ENCODE measurements around the gene FERMT2. TPM values are rescaled to one million over a fixed set of nuclear protein-coding genes. Genes with fewer than 3 reads are reported as not detected.
A peak's percentile ranks its signal among the peaks of the same experiment; 100 is the strongest.

FERMT2 gene
- total and polyA plus RNA-seq, 8 donors = 25.9 to 213 (median 63.3) TPM

GRCh38 chr14:52837451-52837850 is 113.4 kb downstream of the FERMT2 start:
- intact Hi-C loops (cut with DNase I; ENCODE audit: low total_unique reads) = no loop called here
- H3K4me1 ChIP-seq = peaks cover 0 to 7% (median 3%) of the 10 kb centered on the region in 4 donors
- H3K9me3 ChIP-seq = no peaks in the 10 kb centered on the region
- no peak overlapping the region for H3K27ac ChIP-seq
- no peak overlapping the region for H3K4me3 ChIP-seq
- H3K36me3 ChIP-seq = no peaks in the 10 kb centered on the region
- 85 to 91% (median 88%) methylated on average over 7 of the region's 7 CpGs for WGBS, 5 donors
- no peaks in the 10 kb centered on the region for H3K27me3 ChIP-seq
- no peak for TF ChIP-seq POLR2A (IDR thresholded peaks at IDR 0.05)
- DNase-seq = no peak

DNA sequence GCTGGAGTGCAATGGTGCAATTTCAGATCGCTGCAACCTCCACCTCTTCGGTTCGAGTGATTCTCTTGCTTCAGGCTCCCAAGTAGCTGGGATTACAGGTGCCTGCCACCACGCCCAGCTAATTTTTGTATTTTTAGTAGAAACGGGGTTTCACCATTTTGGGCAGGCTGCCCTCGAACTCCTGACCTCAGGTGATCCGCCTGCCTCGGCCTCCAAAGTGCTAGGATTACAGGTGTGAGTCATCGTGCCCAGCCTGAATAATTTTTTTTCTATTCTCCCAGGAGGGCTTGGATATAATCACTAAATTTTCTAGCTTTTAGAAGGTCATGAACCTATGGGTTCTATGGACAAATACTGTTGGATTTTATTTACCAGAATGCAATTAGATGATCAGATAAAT is 114.8 kb downstream of the FERMT2 start:
- TF ChIP-seq, protein P1, sequence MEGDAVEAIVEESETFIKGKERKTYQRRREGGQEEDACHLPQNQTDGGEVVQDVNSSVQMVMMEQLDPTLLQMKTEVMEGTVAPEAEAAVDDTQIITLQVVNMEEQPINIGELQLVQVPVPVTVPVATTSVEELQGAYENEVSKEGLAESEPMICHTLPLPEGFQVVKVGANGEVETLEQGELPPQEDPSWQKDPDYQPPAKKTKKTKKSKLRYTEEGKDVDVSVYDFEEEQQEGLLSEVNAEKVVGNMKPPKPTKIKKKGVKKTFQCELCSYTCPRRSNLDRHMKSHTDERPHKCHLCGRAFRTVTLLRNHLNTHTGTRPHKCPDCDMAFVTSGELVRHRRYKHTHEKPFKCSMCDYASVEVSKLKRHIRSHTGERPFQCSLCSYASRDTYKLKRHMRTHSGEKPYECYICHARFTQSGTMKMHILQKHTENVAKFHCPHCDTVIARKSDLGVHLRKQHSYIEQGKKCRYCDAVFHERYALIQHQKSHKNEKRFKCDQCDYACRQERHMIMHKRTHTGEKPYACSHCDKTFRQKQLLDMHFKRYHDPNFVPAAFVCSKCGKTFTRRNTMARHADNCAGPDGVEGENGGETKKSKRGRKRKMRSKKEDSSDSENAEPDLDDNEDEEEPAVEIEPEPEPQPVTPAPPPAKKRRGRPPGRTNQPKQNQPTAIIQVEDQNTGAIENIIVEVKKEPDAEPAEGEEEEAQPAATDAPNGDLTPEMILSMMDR (IDR thresholded peaks at IDR 0.05) = no peak
- Histone ChIP-seq H3K27ac (no peak overlapping the region), H3K9me3 (no peaks in the 10 kb centered on the region), H3K4me3 (no peak overlapping the region), H3K27me3 (no peaks in the 10 kb centered on the region), H3K4me1 (peaks cover 0 to 5% (median 2%) of the 10 kb centered on the region in 4 donors), H3K36me3 (no peaks in the 10 kb centered on the region)
- DNase-seq = no peak
- 87 to 94% (median 93%) methylated on average over 9 of the region's 9 CpGs for WGBS, 5 donors
- intact Hi-C loops (cut with DNase I; ENCODE audit: low total_unique reads) = no loop called here

- Histone ChIP-seq H3K4me1 (no peaks in the 10 kb centered on the region), H3K9me3 (no peaks in the 10 kb centered on the region), H3K27ac (no peak overlapping the region), H3K27me3 (no peaks in the 10 kb centered on the region), H3K36me3 (no peaks in the 10 kb centered on the region), H3K4me3 (no peak overlapping the region)
- 80 to 87% (median 84%) methylated on average over 12 of the region's 12 CpGs for WGBS, 5 donors
- DNase-seq = peak in 1 of 2 donors; percentile 50
- intact Hi-C loops (cut with DNase I; ENCODE audit: low total_unique reads) = no loop called here
- TF ChIP-seq POLR2A (IDR thresholded peaks at IDR 0.05) (no peak), POLR2AphosphoS5 (IDR thresholded peaks at IDR 0.05) (no peak), EP300 (IDR thresholded peaks at IDR 0.05) (no peak)
- TF ChIP-seq, protein P1 (IDR thresholded peaks at IDR 0.05) = no peak
Measured at GRCh38 chr14:52835122-52835903, 115.5 kb downstream of the FERMT2 start.

DNA sequence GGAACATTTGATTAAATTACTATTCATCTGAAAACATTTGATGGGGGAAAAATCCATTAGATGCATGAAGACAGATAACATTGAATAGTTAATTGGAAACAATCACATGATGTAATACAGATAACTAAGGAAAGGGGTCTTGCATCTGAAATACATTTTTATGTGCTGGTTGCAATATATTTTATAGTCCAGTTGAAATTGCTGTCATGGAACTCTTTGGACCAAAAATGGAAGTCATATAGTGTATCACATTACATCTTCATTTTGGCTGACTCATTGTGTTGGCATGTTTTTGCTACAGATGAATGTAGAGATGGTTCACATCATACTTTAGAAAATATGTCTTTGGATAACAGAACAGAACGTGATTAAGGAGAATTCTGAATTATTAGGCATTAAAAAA is 116.4 kb downstream of the FERMT2 start:
- 61 to 81% (median 74%) methylated on average over 1 of the region's 1 CpG for WGBS, 5 donors
- H3K27me3 ChIP-seq = no peaks in the 10 kb centered on the region
- peak in 1 of 2 donors; percentile 47 for DNase-seq
- TF ChIP-seq, protein P1 (IDR thresholded peaks at IDR 0.05) = no peak
- no peak for TF ChIP-seq POLR2A (IDR thresholded peaks at IDR 0.05)
- TF ChIP-seq EP300 (IDR thresholded peaks at IDR 0.05) = no peak
- H3K4me3 ChIP-seq = no peak overlapping the region
- H3K4me1 ChIP-seq = no peaks in the 10 kb centered on the region
- H3K9me3 ChIP-seq = no peaks in the 10 kb centered on the region
- H3K27ac ChIP-seq = no peak overlapping the region
- no peaks in the 10 kb centered on the region for H3K36me3 ChIP-seq
- intact Hi-C loops (cut with DNase I; ENCODE audit: low total_unique reads) = no loop called here

DNA sequence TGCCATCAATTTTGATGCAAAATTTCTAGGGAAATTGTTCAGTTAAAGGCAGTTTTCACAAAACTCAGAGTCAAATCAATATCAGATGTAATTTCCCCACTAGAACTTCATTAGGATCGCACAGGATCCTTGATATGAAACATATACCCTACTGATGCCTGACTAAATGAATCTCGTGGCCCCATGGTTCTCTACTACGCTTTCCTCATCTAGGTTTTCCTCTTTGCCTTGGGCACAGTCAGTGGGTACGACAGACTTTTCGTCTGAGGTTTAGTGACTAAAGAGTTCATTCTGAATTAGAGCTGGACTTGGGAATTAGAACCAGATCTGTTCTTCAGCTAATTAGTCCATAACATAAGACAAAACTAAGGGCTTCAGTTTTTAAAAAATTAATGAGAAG is 117.0 kb downstream of the FERMT2 start:
- DNase-seq = no peak
- H3K4me3 ChIP-seq = no peak overlapping the region
- 91 to 98% (median 94%) methylated on average over 5 of the region's 5 CpGs for WGBS, 5 donors
- no peaks in the 10 kb centered on the region for H3K27me3 ChIP-seq
- intact Hi-C loops (cut with DNase I; ENCODE audit: low total_unique reads) = no loop called here
- no peaks in the 10 kb centered on the region for H3K4me1 ChIP-seq
- H3K27ac ChIP-seq = no peak overlapping the region
- TF ChIP-seq EP300 (IDR thresholded peaks at IDR 0.05) = no peak
- TF ChIP-seq POLR2AphosphoS5 (IDR thresholded peaks at IDR 0.05) = no peak
- no peak for TF ChIP-seq POLR2A (IDR thresholded peaks at IDR 0.05)
- TF ChIP-seq, protein P1 (IDR thresholded peaks at IDR 0.05) = no peak
- H3K36me3 ChIP-seq = no peaks in the 10 kb centered on the region
- no peaks in the 10 kb centered on the region for H3K9me3 ChIP-seq
